K562 (cell line): Measurements from ENCODE around the gene GDPD2. TPM values are rescaled to one million over a fixed set of nuclear protein-coding genes. Genes with fewer than 3 reads are reported as not detected.

Experiments used
- ATAC-seq: fragments of 200-7000 bp; cut with Tn5 transposase; 3 replicates; pipeline ENCODE4 v1.9.1; 2020; ENCODE audit warnings: moderate library complexity
- BruUV-seq: library from RNA; stranded (reverse); fragments of 400-500 nt; replicated peaks from 2 replicates; lab custom pipeline; 2021; lab: Mats Ljungman, UMichigan
- CTCF ChIA-PET: fragments of 300-600 bp; formaldehyde crosslinking; extraction: SDS; loops from one replicate; lab custom pipeline; 2021; ENCODE audit warnings: low intra/inter-chr PET ratio; lab: Yijun Ruan, JAX
- POLR2A ChIA-PET: fragments of 300-600, 350-650 bp; sonication (Branson Sonifier 250); formaldehyde crosslinking; extraction: SDS; loops from one replicate; lab custom pipeline; 2021; ENCODE audit warnings: antibody characterized with exemption, inconsistent platforms; lab: Yijun Ruan, JAX
- DNase-seq, 4 experiments: peaks; one replicate each; pipeline versions ENCODE4 v3.0.0 to v3.0.0-alpha.2; 2011 to 2018; ENCODE audit warnings: low spot score in 3 of 4, mixed read lengths in 3 of 4; ENCODE audit errors: extremely low read depth in 1 of 4
- FAIRE-seq: peaks from 2 replicates; lab custom pipeline; 2011; peaks lifted over from hg19 to GRCh38; lab: Jason Lieb, UNC
- H2AFZ ChIP-seq: 2 replicates; pipeline ENCODE4 v1.6.0; 2011; ENCODE audit warnings: low read depth, low read length, control low read depth, inconsistent platforms
- H3K27ac ChIP-seq: fragments of 200-600 bp; 3 replicates; pipeline ENCODE4 v1.8.0; 2011; ENCODE audit warnings: low read depth, mild to moderate bottlenecking, control low read depth, inconsistent platforms, low read length, moderate library complexity, mixed read lengths; ENCODE audit errors: extremely low read depth
- H3K27me3 ChIP-seq, 2 experiments: fragments of 300-600 bp in 1 of 2; 2 replicates in 1 of 2; 3 replicates in 1 of 2; pipeline versions ENCODE4 v1.6.0 to v1.8.0; 2011; ENCODE audit warnings: inconsistent platforms in 2 of 2, low read length in 2 of 2, mild to moderate bottlenecking in 1 of 2, mixed read lengths in 1 of 2, moderate library complexity in 1 of 2; ENCODE audit not compliant: control insufficient read depth in 2 of 2, insufficient read depth in 2 of 2
- H3K36me3 ChIP-seq: fragments of 300-600 bp; 3 replicates; pipeline ENCODE4 v1.8.0; 2011; ENCODE audit warnings: mild to moderate bottlenecking, low read length, inconsistent platforms; ENCODE audit not compliant: control insufficient read depth, insufficient read depth
- H3K4me1 ChIP-seq, 2 experiments: fragments of 200-600 bp in 1 of 2; replicated peaks in 1 of 2; 2 replicates in 1 of 2; 3 replicates in 1 of 2; pipeline versions ENCODE4 v1.5.1 to v1.8.0; 2011; ENCODE audit warnings: inconsistent platforms in 2 of 2, low read length in 2 of 2, mild to moderate bottlenecking in 1 of 2, mixed read lengths in 1 of 2, moderate library complexity in 1 of 2; ENCODE audit not compliant: control insufficient read depth in 2 of 2, insufficient read depth in 2 of 2
- H3K4me2 ChIP-seq: 2 replicates; pipeline ENCODE4 v1.6.1; 2011; ENCODE audit warnings: low read length, control low read depth, inconsistent platforms, mixed read lengths; ENCODE audit not compliant: insufficient read depth
- H3K4me3 ChIP-seq: fragments of 200-600 bp; sonication (generic), shearing (Covaris generic); 2 replicates; pipeline ENCODE4 v1.5.1; 2016; ENCODE audit warnings: control low read depth, inconsistent platforms
- H3K79me2 ChIP-seq: fragments of 200-600 bp; 3 replicates; pipeline ENCODE4 v1.8.0; 2011; ENCODE audit warnings: low read length, inconsistent platforms; ENCODE audit not compliant: control insufficient read depth, insufficient read depth
- H3K9ac ChIP-seq, 2 experiments: 2 replicates each; pipeline versions ENCODE4 v1.6.0 to v1.6.1; 2011; ENCODE audit warnings: low read depth in 2 of 2, low read length in 2 of 2, control low read depth in 1 of 2, inconsistent platforms in 1 of 2, mild to moderate bottlenecking in 1 of 2, mixed read lengths in 1 of 2; ENCODE audit not compliant: insufficient read depth in 1 of 2
- H3K9me1 ChIP-seq: one replicate; pipeline ENCODE4 v1.6.0; 2011; ENCODE audit warnings: inconsistent platforms, mild to moderate bottlenecking, low read length, moderate library complexity; ENCODE audit not compliant: control insufficient read depth, insufficient read depth
- H3K9me3 ChIP-seq: replicated peaks from 2 replicates; pipeline ENCODE4 v1.5.1; 2011; ENCODE audit warnings: low read depth, low read length, inconsistent platforms; ENCODE audit not compliant: control insufficient read depth, insufficient read depth
- H4K20me1 ChIP-seq: replicated peaks from 2 replicates; pipeline ENCODE4 v1.6.1; 2011; ENCODE audit warnings: low read length, inconsistent platforms, mixed read lengths; ENCODE audit not compliant: control insufficient read depth, insufficient read depth
- FOXA1 ChIP-seq: fragments of 450-650 bp; IDR thresholded peaks from 2 replicates; pipeline ENCODE4 v1.6.1; 2016; ENCODE audit warnings: mild to moderate bottlenecking, borderline replicate concordance
- GATA2 ChIP-seq: sonication (generic); formaldehyde crosslinking; IDR thresholded peaks from 2 replicates; pipeline ENCODE4 v1.4.0; 2020; ENCODE audit warnings: mild to moderate bottlenecking, missing genetic modification reagents
- GATAD2B ChIP-seq: fragments of 450-650 bp; IDR thresholded peaks from 2 replicates; pipeline ENCODE4 v1.6.1; 2017; ENCODE audit warnings: mild to moderate bottlenecking, borderline replicate concordance
- HINFP ChIP-seq: fragments of 450-650 bp; conservative IDR thresholded peaks from 2 replicates; pipeline ENCODE4 v1.6.1; 2016; ENCODE audit warnings: missing genetic modification characterization, low read depth, mild to moderate bottlenecking, control low read depth, missing compliant biosample characterization
- HIVEP1 ChIP-seq: fragments of 250-450 bp; sonication (Bioruptor Pico); IDR thresholded peaks from 2 replicates; pipeline ENCODE4 v1.4.0; 2020; ENCODE audit warnings: mild to moderate bottlenecking
- MEIS2 ChIP-seq: fragments of 450-650 bp; IDR thresholded peaks from 2 replicates; pipeline ENCODE4 v1.6.1; 2014; ENCODE audit warnings: mild to moderate bottlenecking; ENCODE audit not compliant: partially characterized antibody
- RBM25 ChIP-seq: fragments of 200-400 bp; formaldehyde crosslinking; IDR thresholded peaks from 2 replicates; pipeline ENCODE4 v1.6.1; 2018; ENCODE audit warnings: low read length, low read depth, moderate library complexity; ENCODE audit not compliant: severe bottlenecking
- SMARCA5 ChIP-seq: fragments of 450-650 bp; IDR thresholded peaks from 2 replicates; pipeline ENCODE4 v1.6.1; 2016
- SMARCC2 ChIP-seq: fragments of 450-650 bp; IDR thresholded peaks from 2 replicates; pipeline ENCODE4 v1.6.1; 2017; ENCODE audit warnings: antibody characterized with exemption, moderate library complexity, mild to moderate bottlenecking, low read depth
- ZNF253 ChIP-seq: fragments of 250-450 bp; sonication (Bioruptor Pico); conservative IDR thresholded peaks from 2 replicates; pipeline ENCODE4 v1.6.1; 2021; ENCODE audit warnings: mild to moderate bottlenecking
- ZNF316 ChIP-seq: fragments of 450-650 bp; IDR thresholded peaks from 2 replicates; pipeline ENCODE4 v1.6.1; 2016
- ZNF75A ChIP-seq: fragments of 450-650 bp; formaldehyde crosslinking; IDR thresholded peaks from 2 replicates; pipeline ENCODE4 v1.4.0; 2020; ENCODE audit warnings: mild to moderate bottlenecking
- in situ Hi-C: fragments of 300-500 bp; cut with MboI; formaldehyde crosslinking; loops from 4 replicates; pipeline ENCODE4 v1.15.0; 2018; ENCODE audit warnings: inconsistent platforms, mixed read lengths
- intact Hi-C: fragments of 100-400 bp; cut with micrococcal nuclease; formaldehyde crosslinking; loops from 2 replicates; pipeline ENCODE4 v1.14.2; 2022
- polyA plus RNA-seq, 8 experiments: library from polyadenylated mRNA; depleted of rRNA in 4 of 8; stranded (reverse) in 5 of 8; unstranded in 3 of 8; fragments of >200 nt; fragmentation: Nextera tagmentation in 2 of 8; fragmentation: Illumina TruSeq in 1 of 8; extraction: Ambion mirVana in 2 of 8; extraction: Trizol in 1 of 8; gene quantifications; 2 replicates each; pipeline versions ENCODE4 v1.2.1 to v1.2.3, GENCODE V29; 2011 to 2014; ENCODE audit warnings: inconsistent platforms in 1 of 8, missing spikeins in 1 of 8
- total RNA-seq, 7 experiments: library from RNA; depleted of rRNA in 6 of 7; stranded (reverse); fragments of >200 nt in 6 of 7; fragmentation: Illumina TruSeq in 2 of 7; extraction: Trizol in 2 of 7; gene quantifications; 2 replicates each; pipeline versions ENCODE4 v1.2.1 to v1.2.3, GENCODE V29; 2011 to 2021; ENCODE audit warnings: low replicate concordance in 1 of 7

The GDPD2 gene
- total and polyA plus RNA-seq, 9 of the 15 experiments (the other 6 are each of a cell fraction or from before 2014, with no cell fraction given) = not detected

- Histone ChIP-seq H2AFZ (no peak overlapping the region), H4K20me1 (no peaks in the 10 kb centered on the region), H3K4me1 (no peaks in the 10 kb centered on the region), H3K79me2 (no peaks in the 10 kb centered on the region), H3K4me2 (no peak overlapping the region), H3K36me3 (no peaks in the 10 kb centered on the region), H3K9me3 (no peaks in the 10 kb centered on the region), H3K27me3 (no peaks in the 10 kb centered on the region), H3K4me3 (no peak overlapping the region), H3K9ac (no peak overlapping the region), H3K27ac (no peak overlapping the region), H3K9me1 (no peaks in the 10 kb centered on the region)
- ATAC-seq (no peak), FAIRE-seq (no peak), DNase-seq (no peak)
- CTCF ChIA-PET = no interaction called here
- intact Hi-C loops = no loop called here
- POLR2A ChIA-PET = no interaction called here
- TF ChIP-seq ZNF75A = no peak
- TF ChIP-seq ZNF316 = no peak
- no peak for TF ChIP-seq SMARCA5
- TF ChIP-seq HINFP (tag) = no peak
- in situ Hi-C loops = no loop called here
- BruUV-seq = no TSS peak
These were observed 40.9 kb downstream of the GDPD2 start for GRCh38 chrX:70464051-70464450.

- Histone ChIP-seq H3K9ac (no peak overlapping the region), H3K79me2 (no peaks in the 10 kb centered on the region), H3K9me3 (no peaks in the 10 kb centered on the region), H2AFZ (no peak overlapping the region), H3K36me3 (no peaks in the 10 kb centered on the region), H3K4me1 (no peaks in the 10 kb centered on the region), H3K4me2 (no peak overlapping the region), H4K20me1 (no peaks in the 10 kb centered on the region), H3K4me3 (no peak overlapping the region), H3K27ac (no peak overlapping the region), H3K27me3 (no peaks in the 10 kb centered on the region), H3K9me1 (no peaks in the 10 kb centered on the region)
- BruUV-seq = no TSS peak
- DNase-seq = no peak
- FAIRE-seq = no peak
- ATAC-seq = no peak
- CTCF ChIA-PET = no interaction called here
- TF ChIP-seq ZNF253 (no peak), GATAD2B (no peak), GATA2 (CRISPR knock-in tag) (no peak), FOXA1 (no peak), RBM25 (no peak), HIVEP1 (CRISPR knock-in tag) (no peak), MEIS2 (no peak), SMARCC2 (no peak)
- POLR2A ChIA-PET = no interaction called here
- in situ Hi-C loops = no loop called here
- intact Hi-C loops = no loop called here
These were observed 43.9 kb downstream of the GDPD2 start for GRCh38 chrX:70466968-70467367.
